Measurements from ENCODE around the gene NFIX. TPM values are rescaled to one million over a fixed set of nuclear protein-coding genes. Genes with fewer than 3 reads are reported as not detected.

NFIX gene
- total and polyA plus RNA-seq, 2 donors (not counting 3 experiments of a cell fraction or from before 2014, with no cell fraction given): 9.8 to 37.7 TPM

DNA sequence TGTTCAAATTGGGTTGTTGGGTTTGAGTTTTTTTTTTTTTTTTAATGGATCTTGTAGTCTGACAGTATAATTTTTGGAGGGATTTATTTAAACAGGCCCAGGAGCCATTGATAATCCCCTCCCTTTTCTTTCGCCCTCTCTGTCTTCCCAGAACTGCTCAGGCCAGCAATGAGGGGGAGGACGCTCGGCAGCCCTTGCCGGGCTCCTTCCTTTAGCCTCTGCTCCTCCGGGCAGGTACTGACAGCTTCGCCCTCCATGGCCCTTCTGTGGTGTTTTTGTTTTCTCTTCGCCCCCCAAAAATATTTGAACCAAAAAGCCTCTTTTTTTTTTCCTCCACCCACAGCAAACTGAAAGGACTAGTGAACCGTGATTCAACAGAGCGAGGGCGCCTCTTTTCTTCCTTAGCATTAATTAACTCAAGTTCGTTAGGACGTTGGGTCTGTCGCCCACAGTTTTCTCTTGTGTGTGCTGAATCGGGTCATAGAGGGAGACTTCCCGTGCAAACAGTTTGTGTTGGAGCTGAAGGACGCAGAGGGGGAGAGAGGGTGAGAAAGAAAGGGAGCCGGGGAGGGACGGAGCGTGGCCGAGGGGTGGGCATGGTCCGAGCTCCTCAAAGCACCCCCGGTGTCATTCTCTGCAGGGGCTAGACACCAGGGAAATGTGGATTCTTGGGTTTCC lies 21.5 kb downstream of the NFIX start:
- no peaks in the 10 kb centered on the region for H3K36me3 ChIP-seq (ENCODE audit: control insufficient read depth in 2 of 2, extremely low read depth in 1 of 2, insufficient read depth in 2 of 2, low read length in 2 of 2)
- dilution Hi-C loops (cut with MboI; ENCODE audit: extremely low pct_ligation_motif_present, low sequenced_read_pairs) (no loop called here), intact Hi-C loops (cut with micrococcal nuclease) (no loop called here)
- BruUV-seq (replicated peaks): no TSS peak
- ChIA-PET POLR2A (interaction anchor here (0.7 kb wide), 1 partner anchor 17 kb away, joined by 5 read pairs; no protein-coding TSS in a partner anchor), CTCF (interaction anchor here (1.6 kb wide), 1 partner anchor 17 kb away, joined by 9 read pairs; no protein-coding TSS in a partner anchor)
- DNase-seq (ENCODE audit: low read depth, low spot score): no peak
- no peak overlapping the region for H3K4me3 ChIP-seq (replicated peaks in 1 of 3; ENCODE audit: insufficient read depth in 1 of 3, low read depth in 1 of 3, low read length in 3 of 3)
- no peak overlapping the region for H3K4me2 ChIP-seq (ENCODE audit: insufficient read depth, low read length)
- H3K4me1 ChIP-seq (ENCODE audit: control insufficient read depth, extremely low read depth, insufficient read depth, low read length): peaks cover 16% of the 10 kb centered on the region
- TF ChIP-seq POLR2AphosphoS5 (IDR thresholded peaks at IDR 0.05; ENCODE audit: insufficient read depth, low read depth, low read length) (no peak), GATA2 (IDR thresholded peaks at IDR 0.05; ENCODE audit: insufficient read depth, insufficient read length, low read depth, low read length) (no peak), POLR2A (IDR thresholded peaks at IDR 0.05; ENCODE audit: low read depth, low read length) (no peak), JUN (IDR thresholded peaks at IDR 0.05; ENCODE audit: borderline replicate concordance, insufficient read depth, insufficient read length, low read depth) (no peak), EZH2 (IDR thresholded peaks at IDR 0.05; ENCODE audit: borderline replicate concordance, low read depth, low read length, severe bottlenecking) (no peak), MYC (IDR thresholded peaks at IDR 0.05; ENCODE audit: low read depth, low read length) (no peak), FOS (IDR thresholded peaks at IDR 0.05; ENCODE audit: borderline replicate concordance, insufficient read depth, low read length) (no peak)
- TF ChIP-seq, protein P1, sequence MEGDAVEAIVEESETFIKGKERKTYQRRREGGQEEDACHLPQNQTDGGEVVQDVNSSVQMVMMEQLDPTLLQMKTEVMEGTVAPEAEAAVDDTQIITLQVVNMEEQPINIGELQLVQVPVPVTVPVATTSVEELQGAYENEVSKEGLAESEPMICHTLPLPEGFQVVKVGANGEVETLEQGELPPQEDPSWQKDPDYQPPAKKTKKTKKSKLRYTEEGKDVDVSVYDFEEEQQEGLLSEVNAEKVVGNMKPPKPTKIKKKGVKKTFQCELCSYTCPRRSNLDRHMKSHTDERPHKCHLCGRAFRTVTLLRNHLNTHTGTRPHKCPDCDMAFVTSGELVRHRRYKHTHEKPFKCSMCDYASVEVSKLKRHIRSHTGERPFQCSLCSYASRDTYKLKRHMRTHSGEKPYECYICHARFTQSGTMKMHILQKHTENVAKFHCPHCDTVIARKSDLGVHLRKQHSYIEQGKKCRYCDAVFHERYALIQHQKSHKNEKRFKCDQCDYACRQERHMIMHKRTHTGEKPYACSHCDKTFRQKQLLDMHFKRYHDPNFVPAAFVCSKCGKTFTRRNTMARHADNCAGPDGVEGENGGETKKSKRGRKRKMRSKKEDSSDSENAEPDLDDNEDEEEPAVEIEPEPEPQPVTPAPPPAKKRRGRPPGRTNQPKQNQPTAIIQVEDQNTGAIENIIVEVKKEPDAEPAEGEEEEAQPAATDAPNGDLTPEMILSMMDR (IDR thresholded peaks at IDR 0.05; ENCODE audit: extremely low read depth in 1 of 2, insufficient read depth in 1 of 2, low read depth in 1 of 2, low read length in 2 of 2): no peak
- TF ChIP-seq, protein P2, sequence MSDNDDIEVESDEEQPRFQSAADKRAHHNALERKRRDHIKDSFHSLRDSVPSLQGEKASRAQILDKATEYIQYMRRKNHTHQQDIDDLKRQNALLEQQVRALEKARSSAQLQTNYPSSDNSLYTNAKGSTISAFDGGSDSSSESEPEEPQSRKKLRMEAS (IDR thresholded peaks at IDR 0.05; ENCODE audit: insufficient read depth, insufficient read length): no peak
- peaks cover 0 to 8% of the 10 kb centered on the region in 2 experiments for H3K27me3 ChIP-seq (ENCODE audit: control insufficient read depth in 2 of 2, insufficient read depth in 2 of 2, low read length in 2 of 2)
- FAIRE-seq: no peak
- H3K79me2 ChIP-seq (ENCODE audit: control insufficient read depth, insufficient read depth, low read length): no peaks in the 10 kb centered on the region
- no peaks in the 10 kb centered on the region for H3K9me3 ChIP-seq (replicated peaks; ENCODE audit: control insufficient read depth, insufficient read depth, low read length)
- no peak overlapping the region for H3K9ac ChIP-seq (replicated peaks; ENCODE audit: extremely low read depth, insufficient read depth, low read length)
- no peaks in the 10 kb centered on the region for H4K20me1 ChIP-seq (replicated peaks; ENCODE audit: control insufficient read depth, extremely low read depth, insufficient read depth, low read length)
- H2AFZ ChIP-seq (ENCODE audit: low read depth, low read length): no peak overlapping the region
- H3K27ac ChIP-seq (ENCODE audit: insufficient read depth, low read depth, low read length): no peak overlapping the region
- H3K9me1 ChIP-seq (replicated peaks; ENCODE audit: control insufficient read depth, extremely low read depth, insufficient read depth, low read length): no peaks in the 10 kb centered on the region

All from endothelial cell of umbilical vein (primary cell).